HG02642 (cell line): ENCODE measurements around the gene FGD2.
"Not testable (repeated sequence)": the region's sequence is repeated elsewhere in the genome, so short reads cannot be mapped to it uniquely, and the experiment has no call there.

Source experiments
- ATAC-seq: cut with Tn5 transposase; IDR thresholded peaks from one replicate; pipeline ENCODE4 v1.9.1; 2021; ENCODE audit warnings: mild to moderate bottlenecking; ENCODE audit not compliant: unreplicated experiment, poor library complexity

The FGD2 gene

DNA sequence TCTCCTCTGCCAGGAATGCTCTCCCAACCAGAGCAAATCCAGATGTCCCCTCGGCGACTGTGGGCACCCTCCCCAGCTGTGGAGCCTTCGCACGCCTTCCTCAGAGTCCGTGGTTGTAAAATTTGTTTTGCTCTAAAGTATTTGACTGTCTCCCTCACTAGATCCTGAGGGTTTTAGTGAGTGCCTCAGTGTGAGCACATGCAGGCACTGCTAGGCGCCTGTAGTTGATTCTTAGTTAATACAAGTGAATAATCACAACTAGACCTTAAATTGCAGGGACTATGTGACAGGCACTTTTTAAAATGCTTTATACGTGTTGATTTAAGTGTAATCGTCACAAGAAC lies 18.8 kb upstream of the FGD2 start:
- ATAC-seq, result peak; percentile 2

DNA sequence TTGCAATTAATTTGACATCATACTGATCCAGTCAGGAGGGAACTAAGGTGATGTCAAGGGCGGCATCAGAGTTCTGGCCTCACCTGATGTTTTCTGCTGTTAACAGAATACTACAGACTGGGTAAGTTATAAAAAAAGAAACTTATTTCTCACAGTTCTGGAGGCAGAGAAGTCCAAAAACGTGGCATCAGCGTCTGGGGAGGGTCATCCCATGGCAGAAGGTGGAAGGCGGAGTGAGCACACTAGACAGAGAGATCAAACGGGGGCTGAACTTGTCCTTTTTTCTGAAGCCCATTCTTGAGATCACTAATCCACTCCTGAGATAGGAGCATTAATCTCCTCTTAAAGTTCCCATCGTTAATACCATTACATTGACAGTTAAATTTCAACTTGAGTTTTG lies 16.2 kb upstream of the FGD2 start:
- no peak for ATAC-seq

DNA sequence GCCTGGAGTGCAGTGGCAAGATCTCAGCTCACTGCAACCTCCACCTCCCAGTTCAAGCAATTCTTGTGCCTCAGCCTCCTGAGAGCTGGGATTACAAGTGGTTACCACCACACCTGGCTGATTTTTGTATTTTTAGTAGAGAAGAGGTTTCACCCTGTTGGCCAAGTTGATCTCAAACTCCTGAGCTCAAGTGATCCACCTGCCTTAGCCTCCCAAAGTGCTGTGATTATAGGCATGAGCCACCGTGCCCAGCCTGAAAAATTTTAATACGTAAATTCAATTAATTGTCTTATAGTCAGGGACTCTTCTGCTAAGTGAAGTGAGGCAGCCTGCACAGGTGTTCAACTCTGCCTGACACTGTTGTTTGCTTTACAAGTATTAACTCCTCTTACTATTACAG lies 15.1 kb upstream of the FGD2 start:
- not testable (repeated sequence) for ATAC-seq

DNA sequence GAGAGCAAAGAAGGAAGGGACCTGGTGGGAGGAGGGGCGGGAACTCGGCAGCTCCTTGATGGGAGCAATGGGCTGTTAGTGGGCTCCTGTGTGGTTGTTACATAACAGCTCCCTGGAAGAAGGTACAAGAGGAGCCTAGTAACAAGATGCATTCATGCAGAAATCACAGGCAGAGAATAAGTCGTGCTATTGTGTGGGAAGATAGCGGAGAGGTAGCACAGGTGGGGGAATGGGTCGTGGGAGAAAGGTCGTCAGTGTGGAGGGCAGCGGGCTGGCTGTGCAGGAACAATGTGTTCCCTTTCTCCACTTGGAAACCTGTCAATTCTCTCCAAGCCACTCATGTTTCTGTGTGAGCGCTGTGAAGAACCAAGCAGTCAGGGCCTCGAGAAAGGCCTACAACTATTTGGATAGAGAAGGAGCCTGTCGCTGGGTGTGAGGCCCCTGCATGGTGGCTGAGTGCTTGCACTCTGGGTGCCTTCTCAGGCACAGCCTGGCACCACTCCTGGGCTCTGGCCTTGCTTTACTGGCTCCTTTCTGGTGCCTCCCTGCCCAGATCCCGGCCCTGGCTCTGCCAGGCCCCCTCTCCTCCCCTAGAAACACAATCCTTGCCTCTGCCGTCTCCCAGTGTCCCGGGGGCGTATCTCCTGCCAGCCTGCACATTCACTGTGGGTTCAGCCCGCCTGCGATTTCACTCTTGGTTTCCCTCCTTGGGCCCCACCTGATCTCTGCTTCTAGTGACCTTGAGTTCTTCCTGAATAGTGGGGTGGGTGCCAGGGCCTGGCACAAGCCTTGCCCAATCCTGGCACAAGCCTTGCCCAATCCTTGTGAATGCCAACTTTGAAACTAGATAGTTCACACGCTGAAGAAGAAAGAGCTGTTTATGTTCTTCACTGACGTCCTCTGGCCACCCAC lies 7.4 kb upstream of the FGD2 start:
- no peak for ATAC-seq

DNA sequence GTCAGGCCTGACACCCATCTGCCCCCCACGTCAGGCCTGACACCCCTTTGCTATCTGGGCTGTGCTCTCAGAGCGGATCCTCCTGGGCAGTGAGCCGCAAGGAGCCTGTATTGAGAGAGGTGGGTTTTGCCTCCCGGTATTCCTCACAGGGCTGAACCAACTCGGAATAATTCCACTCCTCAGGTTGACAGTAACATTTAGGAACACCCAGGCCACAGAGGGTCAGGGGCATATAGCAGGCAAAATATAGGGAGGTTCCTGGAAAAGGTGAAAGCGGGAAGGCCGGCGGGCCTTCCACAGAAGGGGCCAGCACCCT lies 6.8 kb upstream of the FGD2 start:
- ATAC-seq, result no peak

DNA sequence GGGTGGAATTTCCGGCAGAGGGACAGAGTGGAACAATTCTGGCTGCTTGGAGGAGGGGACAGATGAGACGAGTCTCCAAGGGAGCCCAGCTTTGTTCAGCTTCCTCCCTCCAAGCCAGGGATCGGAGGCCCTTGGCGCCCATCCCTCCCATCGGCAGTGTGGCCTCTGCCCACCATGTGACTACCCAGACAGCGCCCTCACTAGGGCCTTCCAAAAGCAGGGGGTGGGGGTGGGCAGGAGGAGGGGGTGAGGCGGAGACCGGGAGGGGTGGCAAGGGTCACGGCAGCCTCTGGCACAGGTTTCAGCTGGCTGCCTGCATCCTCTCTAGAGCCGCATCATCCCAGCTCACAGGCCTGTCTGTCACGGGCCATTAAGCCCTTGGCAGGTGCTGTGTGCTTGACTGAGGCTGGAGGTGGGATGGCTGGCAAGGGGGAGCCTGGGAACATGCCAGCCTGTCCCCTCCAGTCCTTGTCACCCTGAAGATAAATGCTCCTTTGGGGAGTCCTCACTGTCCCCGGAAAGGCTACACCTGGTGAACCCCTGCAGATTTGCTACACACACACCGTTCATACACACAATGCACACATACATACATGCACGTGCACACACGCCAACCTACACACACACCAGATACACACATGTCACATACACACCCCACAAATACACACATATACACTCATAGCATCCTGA lies 6.2 kb upstream of the FGD2 start:
- no peak for ATAC-seq

DNA sequence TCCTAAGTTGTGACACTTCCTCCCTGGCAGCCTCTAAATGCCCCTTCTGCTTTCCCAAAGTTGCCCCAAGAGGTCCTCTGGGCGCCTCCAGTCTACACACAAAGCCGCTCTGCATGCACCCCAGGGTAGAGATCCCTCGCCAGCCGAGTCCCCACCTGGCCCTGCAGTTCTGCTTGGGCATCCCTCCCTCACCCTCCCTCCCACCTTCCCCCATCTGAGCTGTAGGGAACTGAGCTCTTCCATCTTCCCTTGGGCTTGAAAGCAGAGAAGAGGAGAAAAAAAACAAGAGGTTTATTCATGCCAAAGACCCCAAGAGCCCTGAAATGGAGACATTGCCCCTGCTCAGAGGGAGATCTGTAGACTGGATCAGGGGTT lies 5.7 kb upstream of the FGD2 start:
- no peak for ATAC-seq

DNA sequence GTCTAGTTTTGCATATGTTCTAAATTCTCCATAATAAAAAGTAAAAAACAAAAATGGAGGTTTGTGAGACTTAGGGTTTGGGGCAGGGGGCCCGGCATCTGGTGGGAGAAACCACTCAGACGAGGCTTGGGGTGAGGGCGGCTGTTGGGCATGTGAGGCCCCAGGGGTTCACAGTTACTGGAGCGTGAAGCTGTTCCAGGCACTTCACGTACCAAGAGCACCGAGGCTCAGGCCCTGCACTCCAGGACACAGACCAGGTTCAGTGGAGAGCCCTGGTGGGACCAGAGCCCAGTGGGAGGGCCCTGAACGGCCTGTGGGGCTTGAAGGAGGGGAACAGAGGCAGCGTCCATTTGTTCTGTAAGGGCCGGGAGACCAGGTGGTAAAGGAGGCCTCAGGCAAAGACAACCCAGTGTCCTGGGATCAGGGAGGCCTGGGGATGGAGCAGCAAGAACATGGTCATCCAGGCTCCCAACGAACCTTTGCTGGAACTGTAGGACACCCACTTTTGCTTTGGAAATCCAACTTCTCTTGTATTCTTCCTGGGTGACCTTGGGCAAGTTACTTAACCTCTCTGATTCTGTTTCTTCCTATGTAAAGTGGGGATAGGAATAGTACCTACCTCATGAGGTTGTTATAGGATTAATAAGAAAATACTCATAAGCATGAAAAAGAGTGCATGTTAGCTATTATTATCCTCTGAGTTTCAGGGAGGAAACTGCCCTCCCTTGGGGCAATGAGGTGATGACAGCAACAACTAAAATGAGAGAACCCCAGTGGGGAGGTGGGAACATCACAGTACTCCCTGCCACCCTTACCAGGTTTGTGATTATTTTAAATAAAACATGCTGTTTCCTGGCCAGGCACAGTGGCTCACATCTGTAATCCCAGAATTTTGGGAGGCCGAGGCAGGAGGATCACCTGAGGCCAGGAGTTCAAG lies 1.1 kb upstream of the FGD2 start:
- ATAC-seq, result no peak

DNA sequence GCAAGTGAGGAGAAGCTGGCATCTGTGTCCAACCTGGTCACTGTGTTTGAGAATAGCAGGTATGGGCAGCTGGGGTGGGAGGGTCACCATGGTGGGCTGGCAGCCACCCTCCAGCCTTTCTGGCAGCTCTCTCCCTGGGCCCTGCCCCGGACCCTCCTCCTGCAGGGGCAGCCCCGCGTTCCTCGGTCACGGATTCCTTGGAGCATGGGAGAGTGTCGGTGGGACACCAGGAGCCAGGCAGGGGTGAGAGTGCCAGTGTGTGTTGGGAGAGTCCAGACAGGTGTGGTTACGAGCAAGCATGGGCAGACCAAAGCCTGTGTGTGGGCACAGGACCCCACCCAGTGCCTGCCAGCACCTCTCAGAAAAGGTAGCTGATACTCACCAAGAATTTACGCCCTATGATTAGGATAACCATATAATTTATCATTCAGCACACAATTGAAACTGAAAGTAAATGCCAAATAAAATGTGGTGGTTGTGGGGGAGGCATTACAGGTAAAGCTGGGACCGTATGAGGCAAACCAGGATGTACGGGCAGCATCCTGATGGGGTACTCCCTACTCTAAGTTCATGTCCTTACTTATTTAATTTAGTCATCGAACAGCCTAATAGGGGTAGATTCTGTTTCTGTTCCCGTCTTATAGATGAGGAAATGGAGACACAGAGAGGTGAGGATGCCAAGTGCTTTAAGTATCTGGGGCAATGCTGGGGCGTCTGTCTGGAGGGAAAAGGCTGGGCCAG lies 542 bp downstream of the FGD2 start:
- ATAC-seq, result peak; percentile 23

DNA sequence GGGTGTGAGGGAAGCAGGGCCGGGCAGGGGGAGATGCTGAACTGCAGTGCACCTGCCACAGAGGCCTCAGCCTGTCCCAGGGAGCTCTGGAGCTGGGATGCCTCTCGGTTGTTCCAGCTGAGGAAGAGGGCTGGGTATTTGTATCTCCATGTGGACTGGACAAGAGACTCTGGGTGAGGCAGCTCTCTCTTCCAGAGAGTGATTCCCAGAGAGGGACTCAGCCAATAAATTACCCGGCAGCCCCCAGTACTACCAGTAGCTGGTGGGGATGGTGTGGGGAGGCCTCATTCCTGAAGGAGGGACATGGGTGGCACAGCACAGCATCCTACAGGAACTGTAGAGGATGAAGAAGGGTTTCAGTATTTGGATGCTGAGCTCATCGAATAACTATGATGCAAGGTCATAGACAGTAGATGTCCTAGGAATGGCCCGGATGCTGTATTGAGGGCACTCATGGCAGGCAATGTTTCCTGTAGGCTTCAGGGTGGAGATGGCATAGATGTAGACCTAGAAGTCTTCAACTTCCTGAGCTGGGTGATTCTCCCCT lies 1.4 kb downstream of the FGD2 start:
- ATAC-seq, result no peak

DNA sequence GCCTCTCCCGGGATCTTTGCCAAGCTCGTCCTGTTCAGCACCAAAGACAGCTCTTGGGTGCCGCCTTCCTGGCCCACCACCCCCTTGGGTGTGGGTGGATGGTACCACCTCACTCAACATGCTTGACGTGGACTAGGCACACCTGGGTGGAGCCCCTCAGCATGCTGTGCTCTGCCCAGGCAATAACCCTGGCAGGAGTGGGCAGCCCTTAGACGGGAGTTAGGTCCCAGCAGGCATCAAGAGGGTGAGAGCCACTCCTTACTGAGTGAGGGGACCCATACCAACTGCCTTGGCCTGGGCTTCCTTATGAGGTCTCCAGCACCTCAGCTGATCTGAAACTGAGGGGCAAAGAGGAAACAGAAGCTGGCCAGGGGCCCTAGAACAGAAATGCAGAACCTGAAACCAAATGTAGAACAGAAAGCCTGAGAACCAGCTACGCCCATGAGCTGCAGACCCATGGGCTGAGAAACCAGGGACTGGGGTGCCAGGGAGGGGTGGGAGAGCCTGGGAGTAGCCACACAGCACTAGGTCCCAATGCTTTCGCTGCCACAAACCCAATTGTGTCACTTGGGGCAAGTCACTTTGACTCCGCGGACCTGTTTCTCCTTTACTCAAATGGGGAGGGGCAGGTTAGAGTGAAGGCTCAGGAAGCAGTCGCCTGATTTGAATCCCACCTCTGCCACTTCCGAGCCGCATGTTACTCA lies 2.0 kb downstream of the FGD2 start:
- ATAC-seq, result no peak

DNA sequence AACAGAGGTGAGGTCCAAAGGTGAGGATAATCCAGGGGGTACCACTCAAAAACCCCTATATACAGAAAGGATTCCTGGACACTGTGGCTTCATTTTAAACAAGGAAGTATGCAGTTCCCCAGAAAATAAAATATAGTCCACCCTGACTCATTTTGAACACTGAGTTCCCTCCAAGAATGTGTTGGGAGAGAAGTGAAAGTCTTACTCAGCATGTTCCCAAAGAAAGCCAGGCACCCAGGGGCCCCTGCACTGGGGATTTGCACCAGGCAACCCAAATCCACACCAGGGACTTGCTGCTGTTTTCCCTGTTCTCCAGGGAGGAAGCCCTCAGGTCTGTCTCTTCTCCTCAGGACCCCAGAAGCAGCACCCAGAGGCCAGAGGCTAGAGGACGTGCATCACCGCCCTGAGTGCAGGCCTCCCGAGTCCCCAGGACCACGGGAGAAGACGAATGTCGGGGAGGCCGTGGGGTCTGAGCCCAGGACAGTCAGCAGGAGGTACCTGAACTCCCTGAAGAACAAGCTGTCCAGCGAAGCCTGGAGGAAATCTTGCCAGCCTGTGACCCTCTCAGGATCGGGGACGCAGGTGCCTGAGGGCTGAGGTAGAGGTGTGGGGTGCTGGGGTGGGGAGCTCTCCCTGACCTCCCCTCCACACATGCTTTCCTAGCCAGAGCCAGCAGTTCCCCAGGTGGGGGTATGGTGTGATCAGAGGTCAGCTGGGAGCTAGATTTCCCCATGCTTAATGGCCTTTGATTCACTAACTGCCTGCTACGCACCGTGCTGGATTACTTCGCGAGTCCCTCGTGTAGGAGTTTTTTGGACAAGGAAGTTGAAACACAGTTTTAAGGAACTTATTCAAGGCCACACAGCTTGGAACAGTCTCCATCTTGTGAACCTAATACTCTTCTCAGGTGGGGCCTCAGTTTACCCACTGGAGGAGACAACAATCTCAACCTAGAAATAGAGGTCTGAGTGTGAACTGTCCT lies 3.3 kb downstream of the FGD2 start:
- ATAC-seq, result no peak

DNA sequence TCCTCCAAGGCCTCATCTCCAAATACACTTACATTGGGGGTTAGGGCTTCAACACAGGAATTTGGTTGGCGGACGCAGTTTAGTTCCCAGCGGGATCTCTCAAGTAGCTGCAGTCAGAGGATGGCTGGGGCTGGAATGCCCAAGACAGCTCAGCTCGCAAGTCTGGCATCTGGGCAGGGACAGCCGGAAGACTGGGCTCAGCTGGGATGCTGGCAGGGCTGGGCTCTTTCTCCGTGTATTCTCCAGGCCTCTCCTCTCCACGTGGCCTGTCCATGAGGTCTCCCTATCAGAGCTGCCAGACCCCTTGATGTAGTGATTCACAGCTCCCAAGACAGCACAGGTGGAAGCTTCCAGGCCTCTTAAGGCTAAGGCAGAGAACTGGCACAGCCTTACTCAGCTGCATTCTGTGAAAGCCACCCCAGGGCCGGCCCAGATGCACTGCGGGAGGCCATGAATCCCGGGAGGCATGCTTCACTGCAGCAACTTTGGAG lies 5.0 kb downstream of the FGD2 start:
- no peak for ATAC-seq

DNA sequence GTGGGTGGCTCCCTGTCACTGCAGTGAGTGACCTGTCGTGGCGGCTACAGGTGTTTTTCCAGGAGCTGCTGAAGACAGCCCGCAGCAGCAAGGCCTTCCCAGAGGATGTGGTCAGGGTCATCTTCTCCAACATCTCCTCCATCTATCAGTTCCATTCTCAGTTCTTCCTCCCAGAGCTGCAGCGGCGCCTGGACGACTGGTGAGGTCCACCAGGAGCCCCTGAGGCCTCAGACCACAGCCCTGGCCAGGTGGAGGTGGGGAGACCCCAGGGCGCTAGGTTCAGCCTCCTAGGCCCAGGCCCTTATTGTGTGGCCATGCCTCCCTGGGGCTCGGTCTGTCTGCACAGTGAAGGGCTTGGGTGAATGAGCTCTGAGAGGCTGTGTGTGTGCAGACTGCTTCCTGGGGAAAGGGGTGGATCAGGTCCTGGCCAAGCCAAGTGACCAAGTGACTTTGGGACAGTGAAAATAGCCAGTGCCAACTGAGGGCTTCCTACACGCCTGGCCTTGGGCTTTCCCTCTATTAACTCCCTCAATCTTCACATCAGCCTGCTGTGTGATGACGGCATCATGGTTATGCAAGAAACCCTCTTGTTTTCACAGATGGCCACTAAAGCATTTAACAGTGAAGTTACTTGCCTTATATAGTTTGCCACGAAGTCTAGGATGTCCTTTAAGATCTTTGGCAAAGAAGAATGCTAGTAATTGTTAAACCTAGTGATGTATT lies 6.4 kb downstream of the FGD2 start:
- ATAC-seq, result no peak

DNA sequence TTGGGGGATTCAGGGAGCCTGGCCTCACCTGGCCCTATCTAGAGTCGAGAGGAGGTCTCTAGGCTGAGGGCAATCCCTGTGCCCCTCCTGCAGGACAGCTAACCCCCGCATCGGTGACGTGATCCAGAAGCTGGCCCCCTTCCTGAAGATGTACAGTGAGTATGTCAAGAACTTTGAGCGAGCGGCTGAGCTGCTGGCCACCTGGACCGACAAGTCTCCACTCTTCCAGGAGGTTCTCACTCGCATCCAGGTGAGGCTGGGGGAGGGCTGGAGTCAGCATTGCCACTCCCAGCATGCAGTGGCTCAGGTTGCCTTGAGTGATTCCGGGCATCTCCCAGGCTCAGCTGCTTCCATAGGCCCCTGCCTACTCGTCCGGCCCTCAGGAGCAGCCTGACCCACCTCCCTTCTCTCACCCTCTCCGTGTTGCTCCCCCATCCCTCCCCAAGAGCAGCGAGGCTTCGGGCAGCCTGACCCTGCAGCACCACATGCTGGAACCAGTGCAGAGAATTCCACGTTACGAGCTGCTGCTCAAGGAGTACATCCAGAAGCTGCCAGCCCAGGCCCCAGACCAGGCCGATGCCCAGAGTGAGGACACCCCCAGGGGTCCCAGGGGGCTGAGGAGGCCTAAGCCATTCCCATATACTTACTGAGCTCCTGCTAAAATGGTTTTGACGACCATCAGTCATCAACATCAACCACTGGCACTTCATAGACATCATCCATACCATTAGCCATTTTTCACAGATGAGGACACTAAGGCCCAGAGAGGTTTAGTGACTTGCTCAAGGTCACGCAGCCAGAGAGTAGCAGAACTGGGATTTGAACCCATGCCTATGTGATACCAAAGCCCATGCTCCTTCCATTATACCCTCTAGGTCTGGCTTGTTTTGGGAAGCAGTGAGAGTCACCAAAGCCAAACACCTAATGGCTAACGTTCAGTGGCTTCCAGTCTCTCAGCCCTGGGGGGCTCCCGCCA lies 8.3 kb downstream of the FGD2 start:
- no peak for ATAC-seq

DNA sequence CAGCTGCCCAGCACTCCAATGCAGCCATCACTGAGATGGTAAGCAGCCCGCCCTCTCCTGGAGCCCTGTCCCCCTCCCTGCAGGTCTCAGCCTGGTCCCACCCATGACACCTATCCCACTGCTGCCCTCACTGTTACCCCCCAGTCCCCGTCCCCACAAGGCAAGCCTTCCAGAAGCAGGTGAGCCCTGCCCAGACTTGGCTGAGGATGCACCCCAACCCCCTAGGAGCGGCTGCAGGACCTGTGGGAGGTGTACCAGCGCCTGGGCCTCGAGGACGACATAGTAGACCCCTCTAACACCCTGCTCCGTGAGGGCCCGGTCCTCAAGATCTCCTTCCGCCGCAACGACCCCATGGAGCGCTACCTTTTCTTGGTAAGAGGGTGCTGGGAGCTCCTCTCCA lies 9.2 kb downstream of the FGD2 start:
- ATAC-seq, result no peak
